ENCODE data around the gene CHST4.

The CHST4 gene

GRCh38 chr16:71585318-71585703 is 59.1 kb downstream of the CHST4 start:
- no peaks in the 10 kb centered on the region for H3K36me3 ChIP-seq (replicated peaks)
- no peak overlapping the region for H3K4me3 ChIP-seq (ENCODE audit: low read depth, low read length)
- no peaks in the 10 kb centered on the region for H3K27me3 ChIP-seq (replicated peaks)
- H3K27ac ChIP-seq, result no peak overlapping the region
- TF ChIP-seq CTCF (IDR thresholded peaks at IDR 0.05; ENCODE audit: low read depth, low read length, missing control alignments), result no peak
- in situ Hi-C loops (cut with HindIII; ENCODE audit: low pct_ligation_motif_present, low sequenced_read_pairs), result no loop called here
- DNase-seq, result no peak

All from brain microvascular endothelial cell (primary cell).